Measurements from ENCODE around the gene RPL9. TPM values are rescaled to one million over a fixed set of nuclear protein-coding genes. Genes with fewer than 3 reads are reported as not detected.
"Not testable (repeated sequence)": the region's sequence is repeated elsewhere in the genome, so short reads cannot be mapped to it uniquely, and the experiment has no call there.

Gene RPL9
- 1,000 to 10,000 TPM in 2 of 4 donors, 100 to 1,000 TPM in 2; 778 to 1,678 (median 1,175) TPM for polyA plus RNA-seq (ENCODE audit: insufficient read length in 4 of 4)

DNA sequence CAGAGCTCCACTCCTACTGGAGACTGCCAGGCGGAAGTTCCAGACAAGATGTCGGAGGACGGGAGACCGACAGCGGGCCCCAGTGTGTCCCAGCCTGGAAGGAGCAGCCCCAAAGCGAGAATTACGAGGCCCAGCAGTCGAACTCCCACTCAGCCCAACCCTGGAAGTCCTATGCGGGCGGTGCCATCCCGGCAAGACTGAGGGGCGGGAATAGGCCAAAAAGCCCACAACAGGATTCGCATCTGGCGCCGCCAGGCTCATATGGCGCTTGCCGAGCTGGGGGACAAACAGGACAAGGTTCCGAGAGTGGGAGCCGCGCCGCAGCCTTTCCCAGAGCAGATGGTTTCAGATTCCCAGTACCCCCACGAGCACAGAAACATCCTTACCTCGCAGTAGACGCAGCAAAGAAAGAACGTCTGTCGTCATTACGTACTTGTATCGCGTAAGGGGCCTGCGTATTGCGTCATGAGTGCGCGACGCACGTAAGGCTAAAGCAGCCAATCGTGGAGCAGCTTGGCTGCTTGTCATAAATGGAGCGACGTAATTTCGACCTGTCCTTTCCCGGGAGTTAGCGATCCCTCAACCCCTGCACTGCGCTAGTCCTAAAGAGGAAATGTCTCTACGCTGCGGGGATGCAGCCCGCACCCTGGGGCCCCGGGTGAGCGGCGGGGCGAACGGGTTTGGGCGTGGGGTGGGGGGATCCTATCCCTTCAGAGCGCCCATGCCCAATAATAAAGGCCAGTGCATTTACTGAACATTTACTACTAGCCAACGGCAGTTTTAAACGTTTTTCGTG lies at the start of gene RPL9, which contains the start of gene LIAS:
TSS of gene RPL9 (minus strand) at position 418 of the 796 bp plus-strand sequence. CDS start 483 bp downstream, outside the sequence.
TSS of gene LIAS (plus strand) at position 552 of the 796 bp plus-strand sequence. CDS start at position 614, 62 bp downstream.
- peak; percentile 96 to 99 (median 98) for DNase-seq (ENCODE audit: low read depth in 4 of 4, low spot score in 3 of 4)

DNA sequence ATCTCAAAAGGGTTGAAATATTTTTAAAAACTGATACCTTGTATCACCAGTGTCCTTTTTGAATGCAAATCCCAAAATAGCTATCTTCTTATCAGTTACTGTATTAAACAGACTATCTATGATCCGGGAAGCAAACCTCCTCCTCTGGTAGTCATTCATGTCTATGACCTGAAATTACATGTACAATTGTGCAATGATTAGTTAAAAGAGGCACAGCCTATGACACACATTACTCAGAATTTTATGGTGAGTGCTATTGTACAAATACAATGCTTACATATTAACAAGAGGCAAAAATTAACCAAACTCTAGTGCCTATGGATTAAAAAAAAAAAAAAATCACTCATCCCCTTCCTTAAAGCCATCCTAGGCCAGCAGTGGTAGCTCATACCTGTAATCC lies 46.9 kb upstream of the RPL9 start:
- DNase-seq (ENCODE audit: low read depth in 4 of 4, low spot score in 3 of 4) = no peak

DNA sequence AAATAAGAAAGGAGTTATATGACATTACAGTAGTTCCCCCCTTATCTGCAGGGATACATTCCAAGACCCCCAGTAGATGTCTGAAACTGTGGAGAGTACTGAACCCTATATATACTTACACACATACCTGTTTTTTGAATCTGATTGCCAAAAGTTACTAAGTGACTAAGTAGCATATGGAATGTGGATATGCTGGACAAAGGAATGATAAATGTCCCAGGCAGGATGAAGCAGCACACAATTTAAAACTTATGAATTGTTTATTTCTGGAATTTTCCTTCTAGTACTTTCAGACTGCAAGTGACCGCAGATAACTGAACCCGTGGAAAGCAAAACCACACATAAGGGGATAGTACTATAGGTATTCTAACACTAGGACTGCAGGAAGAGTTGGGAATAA lies 45.8 kb upstream of the RPL9 start:
- no peak for DNase-seq (ENCODE audit: low read depth in 4 of 4, low spot score in 3 of 4)

DNA sequence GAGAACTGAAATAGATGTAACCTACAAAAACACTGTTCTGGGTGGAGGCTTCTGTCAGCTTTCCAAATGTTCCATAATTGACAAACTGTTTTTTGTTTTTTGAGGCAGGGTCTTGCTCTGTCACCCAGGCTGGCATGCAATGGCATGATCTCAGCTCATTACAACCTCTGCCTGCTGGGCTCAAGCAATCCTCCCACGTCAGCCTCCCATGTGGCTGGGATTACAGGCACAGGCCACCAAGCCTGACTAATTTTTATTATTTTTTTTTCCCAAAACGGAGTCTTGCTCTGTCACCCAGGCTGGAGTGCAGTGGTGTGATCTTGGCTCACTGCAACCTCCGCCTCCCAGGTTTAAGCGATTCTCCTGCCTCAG lies 43.9 kb upstream of the RPL9 start:
- not testable (repeated sequence) for DNase-seq (ENCODE audit: low read depth in 4 of 4, low spot score in 3 of 4)

DNA sequence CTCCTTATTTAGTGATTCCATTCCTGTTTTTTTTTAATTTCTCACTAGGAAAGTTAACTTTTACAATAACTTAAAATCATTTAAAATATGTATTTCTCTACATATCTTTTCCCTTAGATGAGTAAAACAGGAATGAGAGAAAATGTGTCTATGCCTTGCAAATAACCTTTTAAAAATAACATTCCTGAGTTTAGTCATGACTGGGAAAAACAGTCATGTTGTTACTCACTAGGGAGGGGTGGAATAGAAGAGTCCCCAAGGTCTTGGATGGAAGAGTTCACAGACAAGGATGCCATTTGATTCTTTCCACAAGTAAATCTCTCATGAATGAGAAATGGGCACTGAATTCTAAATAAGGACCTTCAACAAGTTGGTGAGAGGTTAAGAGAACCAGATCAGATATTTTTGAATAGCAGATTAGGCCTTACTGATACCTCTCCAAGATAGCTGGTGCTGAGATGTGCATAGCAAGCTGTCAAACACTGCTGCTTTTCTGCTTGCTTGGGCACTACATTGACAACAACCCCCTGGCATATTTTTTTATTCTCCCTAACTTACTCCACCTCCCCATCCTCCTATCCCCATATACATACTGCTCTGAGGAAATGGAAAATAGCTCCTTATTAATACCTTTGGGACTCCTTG lies 43.4 kb upstream of the RPL9 start:
- DNase-seq (ENCODE audit: low read depth in 4 of 4, low spot score in 3 of 4) = no peak

DNA sequence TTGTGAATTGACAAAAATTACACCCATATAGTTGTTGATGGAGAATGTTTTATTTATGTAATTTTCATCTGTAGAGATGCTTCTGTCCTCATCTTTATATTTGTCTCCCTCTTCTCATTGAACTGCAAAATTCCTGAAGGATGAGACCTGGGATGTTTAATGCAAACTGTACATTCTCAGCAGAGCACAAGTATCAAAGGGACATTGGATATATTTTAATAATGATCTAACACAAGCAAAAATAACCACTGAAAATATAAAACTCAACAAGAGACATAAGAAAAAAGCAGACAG lies 40.0 kb upstream of the RPL9 start:
- no peak for DNase-seq (ENCODE audit: low read depth in 4 of 4, low spot score in 3 of 4)

DNA sequence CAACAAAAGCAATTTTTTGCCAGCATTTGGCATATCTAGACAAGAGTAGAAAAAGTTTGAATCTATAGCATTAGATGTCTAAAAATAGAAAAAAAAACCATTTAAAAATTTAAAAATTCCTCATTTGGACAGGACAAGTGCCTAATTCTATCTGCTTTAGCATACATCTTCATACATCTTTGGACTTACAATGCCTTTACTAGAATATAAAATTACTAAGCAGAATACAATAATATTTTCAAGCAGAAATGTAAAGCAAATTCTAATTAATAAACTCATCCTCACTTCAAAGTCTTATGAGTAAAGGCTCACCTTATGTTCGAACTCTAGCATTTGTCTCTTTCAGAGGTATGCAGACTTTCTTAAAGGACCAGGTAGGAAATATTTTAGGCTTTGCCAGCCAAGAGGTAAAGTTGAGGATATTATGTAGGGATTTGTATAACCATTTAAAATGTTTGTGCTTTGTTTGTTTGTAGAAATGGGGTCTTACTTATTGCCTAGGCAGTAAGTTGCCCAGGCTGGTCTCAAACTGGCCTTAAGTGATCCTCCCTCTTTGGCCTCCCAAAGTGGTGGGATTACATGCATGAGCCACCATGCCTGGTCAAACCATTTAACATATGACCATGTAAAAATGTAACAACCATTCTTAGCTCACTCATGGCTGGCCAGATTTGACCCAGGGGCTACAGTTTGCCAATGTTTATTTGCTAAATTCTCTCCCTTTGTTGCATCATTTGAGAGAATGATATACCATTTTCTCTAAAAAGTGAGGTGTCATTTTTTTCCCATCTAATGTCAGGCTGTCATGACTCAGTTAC lies 39.4 kb upstream of the RPL9 start:
- DNase-seq (ENCODE audit: low read depth in 4 of 4, low spot score in 3 of 4) = no peak

DNA sequence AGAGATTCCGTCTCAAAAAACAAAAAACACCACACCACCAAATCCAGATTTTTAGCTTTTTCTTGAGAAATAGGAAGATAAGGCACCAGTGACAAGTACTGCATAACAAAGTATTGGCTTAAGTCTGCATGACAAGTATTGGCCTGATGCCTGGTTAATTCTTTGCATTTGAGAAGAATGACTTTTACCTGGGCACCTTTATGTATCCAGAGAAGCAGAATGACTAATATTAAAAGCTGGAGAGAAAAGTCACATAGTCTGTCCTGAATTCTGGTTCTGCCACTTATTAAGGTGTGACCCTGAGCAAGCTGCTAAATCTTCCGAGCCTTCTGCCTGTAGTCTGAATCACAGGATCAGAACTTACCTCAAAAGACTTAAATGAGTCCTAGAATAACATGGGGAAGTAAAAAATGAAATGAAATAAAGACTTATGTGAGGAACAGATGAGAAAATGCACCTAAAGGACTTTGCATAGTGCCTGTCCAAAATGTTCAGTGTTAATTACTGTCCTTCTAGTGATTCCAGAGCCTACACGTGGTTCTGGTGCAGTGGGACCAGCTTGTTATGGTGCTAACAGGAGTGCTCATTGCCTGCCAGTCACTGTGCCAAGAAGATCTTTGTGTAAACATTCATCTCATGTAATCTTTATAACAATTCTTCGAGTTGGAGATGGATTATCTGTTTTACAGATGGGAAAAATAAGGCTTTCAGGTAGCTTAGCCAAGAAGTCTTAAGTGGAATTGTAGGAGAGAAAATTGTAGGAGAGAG lies 36.9 kb upstream of the RPL9 start:
- no peak for DNase-seq (ENCODE audit: low read depth in 4 of 4, low spot score in 3 of 4)

DNA sequence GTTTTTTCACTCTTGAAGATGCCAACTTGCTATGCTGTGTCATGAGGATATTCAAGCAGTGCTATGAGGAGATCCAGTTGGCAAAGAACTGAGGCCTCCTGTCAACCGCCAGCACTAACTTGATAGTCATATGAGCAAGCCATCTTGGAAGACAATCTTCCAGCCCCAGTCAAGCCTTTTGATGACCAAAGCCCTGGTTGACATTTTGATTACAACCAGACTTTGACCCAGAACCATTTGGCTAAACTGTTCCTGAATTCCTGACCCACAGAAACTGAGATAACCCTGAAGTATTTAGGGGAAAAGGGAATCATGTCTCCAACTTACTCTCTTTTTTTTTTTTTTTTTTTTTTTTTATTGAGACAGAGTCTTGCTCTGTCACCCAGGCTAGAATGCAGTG lies 35.6 kb upstream of the RPL9 start:
- no peak for DNase-seq (ENCODE audit: low read depth in 4 of 4, low spot score in 3 of 4)

DNA sequence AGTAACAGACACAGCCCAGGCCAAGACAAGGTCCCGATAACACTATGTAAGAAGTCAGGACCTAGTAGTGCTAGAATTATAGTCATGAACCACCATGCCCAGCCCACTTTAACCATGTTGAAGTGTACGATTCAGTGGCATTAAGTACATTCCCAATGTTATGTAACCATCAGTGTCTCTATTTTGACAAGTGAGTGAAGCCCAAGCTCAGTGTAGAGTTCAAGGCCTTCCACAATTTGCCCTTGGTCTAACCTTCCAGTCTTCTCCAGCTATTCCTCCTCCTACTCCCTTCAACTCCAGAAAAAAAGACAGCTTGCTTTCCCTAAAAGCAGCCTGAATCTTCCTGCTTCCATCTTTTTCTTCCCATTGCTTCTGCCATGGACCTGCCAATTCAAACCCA lies 31.6 kb upstream of the RPL9 start:
- no peak for DNase-seq (ENCODE audit: low read depth in 4 of 4, low spot score in 3 of 4)

DNA sequence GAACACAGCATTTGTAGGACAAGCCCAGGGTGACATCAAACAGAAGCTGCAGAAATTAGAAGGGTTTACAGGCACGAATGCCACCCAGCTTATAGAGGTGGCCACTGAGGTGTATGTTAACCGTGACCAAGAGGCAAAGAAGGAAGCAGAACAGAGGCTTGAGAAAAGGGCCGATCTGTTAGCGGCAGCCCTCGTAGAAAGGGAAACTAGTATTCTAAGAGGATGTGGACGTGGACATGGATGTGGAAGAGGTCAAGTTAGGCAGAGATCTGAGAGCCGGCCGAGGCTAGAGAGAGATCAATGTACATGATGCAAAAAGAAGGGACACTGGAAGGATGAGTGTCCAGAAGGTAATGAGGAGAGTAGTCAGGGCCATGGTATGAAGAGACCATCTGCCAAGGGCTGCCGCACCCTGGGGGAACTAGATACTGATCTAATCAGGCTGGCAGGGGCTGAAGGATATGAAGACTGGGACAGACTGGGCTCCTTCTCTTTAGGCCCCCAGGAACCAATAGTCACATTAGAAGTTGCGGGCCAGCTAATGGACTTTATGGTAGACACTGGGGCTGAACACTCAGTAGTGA lies 27.6 kb upstream of the RPL9 start:
- DNase-seq (ENCODE audit: low read depth in 4 of 4, low spot score in 3 of 4) = no peak

DNA sequence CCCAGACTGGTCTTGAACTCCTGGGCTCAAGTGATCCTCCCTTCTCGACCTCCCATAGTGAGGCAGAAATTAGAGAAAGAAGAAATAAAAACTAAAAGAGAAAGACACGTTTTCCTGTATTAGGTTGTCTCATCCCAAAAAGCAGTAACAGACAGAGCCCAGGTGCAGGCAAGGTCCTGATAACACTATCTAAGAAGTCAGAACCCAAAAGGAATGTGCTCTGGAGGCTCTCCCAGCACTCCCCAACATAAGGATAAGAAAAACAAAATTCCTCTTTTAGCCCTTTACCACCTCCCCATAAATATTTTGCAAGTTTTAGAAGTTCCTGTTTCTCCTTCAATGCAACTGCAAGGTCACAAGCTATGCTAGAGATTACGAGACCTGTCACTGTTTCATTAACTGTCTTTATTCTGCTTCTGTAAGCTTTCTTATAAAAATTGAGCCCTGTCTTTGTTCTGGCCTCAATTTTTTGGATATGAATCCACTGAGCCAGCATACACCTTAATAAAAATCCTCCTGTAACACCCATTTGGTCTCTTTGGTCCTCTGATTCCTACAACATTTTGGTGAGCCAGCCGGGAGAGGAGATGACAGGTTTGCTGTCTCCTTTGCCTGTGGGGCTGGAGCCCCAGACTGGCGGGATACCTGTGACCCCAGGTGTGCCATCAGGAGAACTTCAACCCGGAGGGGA lies 26.0 kb upstream of the RPL9 start:
- DNase-seq (ENCODE audit: low read depth in 4 of 4, low spot score in 3 of 4) = no peak

DNA sequence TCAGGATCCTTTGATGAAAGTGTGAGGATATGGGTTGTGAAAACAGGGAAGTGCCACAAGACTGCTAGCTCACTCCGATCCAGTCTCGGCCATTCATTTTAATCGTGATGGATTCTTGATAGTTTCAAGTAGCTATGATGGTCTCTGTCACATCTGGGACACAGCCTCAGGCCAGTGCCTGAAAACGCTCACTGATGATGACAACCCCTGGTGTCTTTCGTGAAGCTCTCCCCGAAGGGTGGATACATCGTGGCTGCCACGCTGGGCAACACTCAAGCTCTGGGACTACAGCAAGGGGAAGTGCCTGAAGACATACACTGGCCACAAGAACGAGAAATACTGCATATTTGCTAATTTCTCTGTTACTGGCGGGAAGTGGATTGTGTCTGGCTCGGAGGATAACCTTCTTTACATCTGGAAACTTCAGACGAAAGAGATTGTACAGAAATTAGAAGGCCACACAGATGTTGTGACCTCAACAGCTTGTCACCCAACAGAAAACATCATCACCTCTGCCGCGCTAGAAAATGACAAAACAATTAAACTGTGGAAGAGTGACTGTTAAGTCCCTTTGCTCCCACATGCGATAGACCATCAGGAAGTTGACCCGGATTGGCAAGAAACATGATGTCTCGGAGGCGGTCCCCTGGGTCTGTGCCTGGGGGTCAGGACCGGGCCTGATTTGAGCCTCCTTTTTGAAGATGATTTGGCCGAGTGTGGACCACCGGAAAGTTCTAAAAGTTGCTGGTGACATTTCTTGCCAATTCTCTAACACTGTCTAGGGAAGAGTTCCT lies 22.4 kb upstream of the RPL9 start:
- DNase-seq (ENCODE audit: low read depth in 4 of 4, low spot score in 3 of 4) = no peak

DNA sequence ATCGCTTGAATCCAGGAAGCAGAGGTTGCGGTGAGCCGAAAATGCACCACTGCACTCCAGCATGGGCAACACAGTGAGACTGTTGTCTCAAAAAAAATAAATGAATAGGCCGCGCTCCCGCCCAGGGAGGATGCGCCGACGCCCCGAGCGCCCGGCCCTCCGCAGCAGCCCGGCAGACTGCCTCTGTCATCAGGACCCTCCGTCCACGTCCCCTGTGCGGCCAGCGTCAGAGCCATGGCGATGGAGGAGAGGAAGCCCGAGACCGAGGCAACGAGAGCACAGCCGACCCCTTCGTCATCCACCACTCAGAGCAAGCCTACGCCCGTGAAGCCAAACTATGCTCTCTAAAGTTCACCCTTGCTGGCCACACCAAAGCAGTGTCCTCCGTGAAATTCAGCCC lies 21.5 kb upstream of the RPL9 start:
- DNase-seq (ENCODE audit: low read depth in 4 of 4, low spot score in 3 of 4) = no peak

DNA sequence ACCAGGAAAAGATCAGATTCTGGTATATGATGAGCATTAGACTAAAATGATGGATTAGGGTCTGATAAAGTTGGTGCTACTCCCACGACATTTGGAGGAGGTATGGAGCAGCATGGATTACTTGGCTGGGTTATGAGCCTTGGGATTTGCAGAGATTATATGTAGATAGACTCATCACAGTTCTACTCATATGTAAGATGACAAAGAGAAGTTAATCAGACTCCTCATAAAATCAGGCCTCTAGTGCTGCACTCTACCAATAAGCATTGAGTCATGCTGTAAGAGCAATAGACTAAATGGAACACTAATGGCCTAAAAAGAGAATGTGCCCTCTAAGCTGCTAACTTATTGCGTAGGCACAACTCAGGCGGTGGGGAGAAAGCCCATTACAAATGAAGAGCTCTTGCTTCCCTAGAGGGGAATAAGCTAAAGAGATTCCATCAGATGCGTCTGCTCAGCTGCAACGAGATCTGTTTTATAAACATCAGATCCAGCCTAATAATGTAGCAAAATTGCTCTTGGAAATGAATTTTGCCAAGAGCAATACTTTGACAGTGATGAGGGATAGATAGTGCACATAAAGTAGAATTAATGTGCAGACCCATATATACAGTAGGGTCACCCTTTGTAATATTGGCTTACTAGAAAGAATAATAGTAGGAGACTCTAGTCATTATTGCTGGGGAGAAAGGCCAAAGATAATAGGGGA lies 17.6 kb upstream of the RPL9 start:
- no peak for DNase-seq (ENCODE audit: low read depth in 4 of 4, low spot score in 3 of 4)

DNA sequence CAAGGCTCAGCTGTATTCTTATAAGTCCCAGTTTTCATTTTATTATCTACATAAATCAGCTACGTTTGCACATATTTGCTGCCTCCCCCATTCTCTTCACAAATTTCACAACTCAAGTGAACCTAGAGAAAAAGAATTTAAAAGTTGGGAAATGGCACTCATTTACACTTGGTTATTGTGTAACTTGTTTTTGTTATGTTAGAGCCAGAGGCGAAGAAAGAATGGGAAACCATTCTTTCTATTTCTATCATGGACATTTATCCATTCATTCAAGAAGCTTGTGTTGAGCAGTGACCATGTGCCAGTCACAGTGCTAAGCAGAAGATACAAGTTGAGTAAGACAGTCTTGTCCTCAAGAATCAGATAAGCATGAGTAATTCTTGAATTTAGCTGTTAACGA lies 13.7 kb upstream of the RPL9 start:
- no peak for DNase-seq (ENCODE audit: low read depth in 4 of 4, low spot score in 3 of 4)

DNA sequence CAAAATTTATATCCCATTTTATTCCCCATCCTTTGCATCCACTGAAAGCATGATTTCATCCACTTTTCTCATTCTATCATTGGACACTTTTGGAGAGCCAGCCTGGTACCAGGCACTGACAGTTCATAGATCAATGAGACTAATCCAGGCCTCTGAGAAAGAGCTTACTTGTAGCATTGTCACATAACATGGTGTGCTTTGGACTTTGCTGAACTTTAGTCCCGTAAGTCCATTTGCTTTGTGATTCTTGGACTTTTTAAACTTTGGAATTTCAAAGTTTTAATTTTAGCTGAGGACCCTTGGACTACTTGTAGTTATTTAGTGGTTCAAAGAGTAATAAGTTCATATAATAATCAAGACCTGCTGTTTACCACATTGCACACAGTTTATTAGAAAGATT lies 11.7 kb upstream of the RPL9 start:
- DNase-seq (ENCODE audit: low read depth in 4 of 4, low spot score in 3 of 4) = no peak

DNA sequence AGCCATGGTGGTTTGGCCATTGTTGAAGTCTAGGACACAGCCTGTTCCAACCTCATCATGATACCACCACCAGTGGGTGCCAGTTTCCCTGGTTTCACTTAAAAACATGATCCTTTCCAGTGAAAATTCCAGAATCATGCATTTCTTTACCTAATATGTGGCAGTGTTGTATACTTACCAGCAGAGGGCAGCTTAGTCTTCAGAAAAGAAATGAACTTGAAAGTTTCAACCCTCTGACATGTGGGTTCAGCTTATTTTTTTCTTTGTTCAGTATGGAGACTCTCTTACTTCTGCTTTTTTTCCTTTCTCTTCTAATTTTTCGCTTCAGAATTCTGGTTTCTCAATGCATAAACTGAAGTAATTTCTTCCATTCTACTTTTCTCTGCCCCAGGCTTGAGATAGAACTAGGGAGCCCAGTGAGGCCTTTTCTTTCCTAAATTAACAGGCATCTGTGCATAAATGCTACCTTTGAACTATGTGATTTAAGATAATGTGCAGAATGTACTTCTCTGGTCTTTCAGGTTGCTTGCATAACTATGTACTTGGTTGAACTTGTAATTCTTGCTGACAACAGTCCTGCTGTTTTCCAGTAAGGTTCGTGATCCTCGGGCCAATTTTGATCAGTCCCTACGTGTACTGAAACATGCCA lies 10.8 kb upstream of the RPL9 start:
- DNase-seq (ENCODE audit: low read depth in 4 of 4, low spot score in 3 of 4) = peak in 3 of 4 donors; percentile 38 to 74 (median 69)

Data from right renal pelvis (tissue), 4 donors.